ENCODE measurements around the gene FNBP1. TPM values are rescaled to one million over a fixed set of nuclear protein-coding genes. Genes with fewer than 3 reads are reported as not detected.

FNBP1 gene
- total and polyA plus RNA-seq, 2 of the 8 experiments (the other 6 are each of a cell fraction or from before 2014, with no cell fraction given), result 7.2 to 40.9 TPM

DNA sequence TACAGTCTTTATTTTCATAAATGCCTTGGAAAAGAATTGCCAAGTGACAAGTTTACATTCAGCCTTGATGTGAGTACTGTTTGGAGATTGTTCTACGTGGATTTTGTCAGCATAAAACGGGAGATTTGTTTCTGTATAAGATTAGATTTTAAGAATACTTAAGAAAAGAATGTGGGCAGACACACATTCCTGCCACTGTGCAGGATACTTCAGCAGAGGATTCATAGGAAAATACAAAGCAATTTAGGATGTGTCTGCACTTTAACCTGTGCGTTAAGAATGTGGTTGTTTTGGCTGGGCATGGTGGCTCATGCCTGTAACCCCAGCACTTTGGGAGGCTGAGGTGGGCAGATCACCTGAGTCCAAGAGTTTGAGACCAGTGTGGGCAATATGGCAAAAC lies 47.9 kb upstream of the FNBP1 start (continued):
- TF ChIP-seq RXRA (IDR thresholded peaks at IDR 0.05; ENCODE audit: insufficient read depth, low read depth, low read length), result no peak
- no peak for TF ChIP-seq POLR2AphosphoS5 (IDR thresholded peaks at IDR 0.05; ENCODE audit: low read depth, low read length)
